ENCODE data around the gene ALG1. TPM values are rescaled to one million over a fixed set of nuclear protein-coding genes. Genes with fewer than 3 reads are reported as not detected.
"Not testable (repeated sequence)": the region's sequence is repeated elsewhere in the genome, so short reads cannot be mapped to it uniquely, and the experiment has no call there.

ALG1 gene
- total RNA-seq, 6 experiments from 2014 or later: 43.5 to 51.3 (median 47.4) TPM

DNA sequence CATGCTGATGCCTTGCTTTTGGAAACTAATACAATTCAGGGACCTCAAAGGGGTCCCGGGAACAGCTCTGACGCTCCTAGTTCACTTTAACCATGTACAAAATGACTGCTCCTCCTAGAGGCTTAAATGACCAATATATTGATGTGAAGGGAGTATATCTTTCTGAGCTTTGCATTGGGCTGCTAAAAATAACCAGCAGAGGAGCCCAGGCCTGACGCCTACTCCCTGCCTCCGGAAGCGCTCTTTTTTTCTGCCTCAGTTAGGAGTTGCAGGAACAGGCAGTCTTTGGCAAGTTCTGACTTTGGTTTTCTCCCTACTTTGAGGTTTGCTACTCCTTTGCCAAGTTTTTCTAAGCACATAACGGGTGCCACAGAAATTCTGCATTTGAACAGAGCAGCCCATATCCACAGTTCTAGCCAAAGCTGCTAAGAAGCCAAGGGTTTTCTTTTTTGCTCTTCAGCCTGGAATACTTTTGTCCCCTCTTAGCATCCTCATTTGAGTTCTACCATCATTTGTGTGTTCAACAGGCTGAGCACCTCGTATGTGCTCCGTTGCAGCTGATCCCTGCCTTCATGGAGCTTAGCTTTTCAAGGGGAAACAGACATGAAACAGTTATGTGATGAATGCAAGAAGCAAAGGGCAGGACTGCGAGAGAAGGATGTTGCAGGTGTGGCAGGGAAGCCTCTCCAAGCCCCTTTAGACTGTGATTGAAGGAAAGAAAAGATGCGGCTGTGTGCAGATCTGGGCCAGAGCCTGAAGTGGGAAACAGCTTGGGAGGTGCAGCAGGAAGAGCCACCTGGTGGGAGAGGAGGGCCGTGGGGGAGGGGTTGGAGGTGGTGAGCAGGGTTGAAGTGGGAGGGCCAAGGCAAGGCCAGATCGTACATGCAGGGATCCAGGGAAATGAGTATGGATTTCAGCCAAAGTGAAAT is 35.2 kb upstream of the ALG1 start:
- H3K4me3 Mint-ChIP-seq: no peak overlapping the region
- DNase-seq: no peak
- peaks cover 4% of the 10 kb centered on the region for H3K27me3 Mint-ChIP-seq (ENCODE audit: insufficient read depth)
- H3K9me3 Mint-ChIP-seq: no peaks in the 10 kb centered on the region
- H3K27ac Mint-ChIP-seq: no peak overlapping the region
- no peaks in the 10 kb centered on the region for H3K36me3 Mint-ChIP-seq (ENCODE audit: low read depth)
- H3K4me1 Mint-ChIP-seq (ENCODE audit: low read depth): peaks cover 34% of the 10 kb centered on the region
- TF ChIP-seq CTCF (IDR thresholded peaks at IDR 0.05): no peak

DNA sequence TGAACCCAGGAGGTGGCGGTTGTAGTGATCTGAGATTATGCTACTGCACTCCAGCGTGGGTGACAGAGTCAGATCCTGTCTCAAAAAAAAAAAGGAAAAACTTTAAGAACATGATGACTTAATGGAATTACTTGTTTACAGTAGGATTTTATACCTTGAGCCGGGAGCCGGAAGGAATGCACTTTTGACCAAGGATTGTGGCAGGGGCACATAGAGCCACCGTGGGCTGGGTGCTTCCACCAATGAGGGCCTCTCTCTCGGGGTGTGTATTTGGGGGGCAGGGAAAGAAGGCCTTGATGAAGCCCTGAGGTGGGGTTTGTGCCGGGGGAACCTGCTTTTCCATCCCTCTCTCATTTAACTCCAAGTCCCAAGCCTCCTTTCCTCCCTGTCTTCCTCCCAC is 31.2 kb upstream of the ALG1 start:
- no peaks in the 10 kb centered on the region for H3K9me3 Mint-ChIP-seq
- peaks cover 31% of the 10 kb centered on the region for H3K4me1 Mint-ChIP-seq (ENCODE audit: low read depth)
- H3K27me3 Mint-ChIP-seq (ENCODE audit: insufficient read depth): peaks cover 9% of the 10 kb centered on the region
- no peak for DNase-seq
- H3K4me3 Mint-ChIP-seq: no peak overlapping the region
- no peaks in the 10 kb centered on the region for H3K36me3 Mint-ChIP-seq (ENCODE audit: low read depth)
- TF ChIP-seq CTCF (IDR thresholded peaks at IDR 0.05): no peak
- H3K27ac Mint-ChIP-seq: no peak overlapping the region

DNA sequence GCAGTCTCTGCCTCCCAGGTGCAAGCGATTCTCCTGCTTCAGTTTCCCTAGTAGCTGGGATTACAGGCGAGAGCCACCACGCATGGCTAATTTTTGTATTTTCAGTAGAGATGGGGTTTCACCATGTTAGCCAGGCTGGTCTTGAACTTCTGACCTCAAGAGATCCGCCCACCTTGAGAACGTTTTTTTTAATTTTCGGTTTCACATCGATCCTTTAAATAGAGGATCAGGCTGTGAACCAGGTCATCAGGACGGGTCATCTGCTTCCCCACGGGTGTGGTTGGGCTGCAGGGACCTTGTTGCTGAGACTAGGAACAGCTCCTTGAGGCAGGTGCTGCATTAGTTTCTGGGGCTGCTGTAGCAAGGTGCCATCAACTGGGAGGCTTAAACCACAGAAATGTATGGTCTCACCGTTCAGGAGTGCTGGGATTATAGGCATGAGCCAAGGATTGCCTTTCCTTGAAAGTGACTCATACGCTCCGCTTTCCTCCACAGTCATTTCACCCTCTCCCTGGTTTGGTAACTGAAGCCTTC is 30.0 kb upstream of the ALG1 start:
- DNase-seq: peak; percentile 70
- H3K27ac Mint-ChIP-seq: no peak overlapping the region
- H3K36me3 Mint-ChIP-seq (ENCODE audit: low read depth): no peaks in the 10 kb centered on the region
- no peaks in the 10 kb centered on the region for H3K9me3 Mint-ChIP-seq
- TF ChIP-seq CTCF (IDR thresholded peaks at IDR 0.05): no peak
- peaks cover 24% of the 10 kb centered on the region for H3K4me1 Mint-ChIP-seq (ENCODE audit: low read depth)
- H3K4me3 Mint-ChIP-seq: no peak overlapping the region
- peaks cover 9% of the 10 kb centered on the region for H3K27me3 Mint-ChIP-seq (ENCODE audit: insufficient read depth)

GRCh38 chr16:5042574-5043171 is 29.0 kb upstream of the ALG1 start:
- Mint-ChIP-seq H3K36me3 (ENCODE audit: low read depth) (no peaks in the 10 kb centered on the region), H3K27ac (no peak overlapping the region), H3K27me3 (ENCODE audit: insufficient read depth) (peaks cover 9% of the 10 kb centered on the region), H3K4me1 (ENCODE audit: low read depth) (peaks cover 24% of the 10 kb centered on the region), H3K9me3 (no peaks in the 10 kb centered on the region), H3K4me3 (no peak overlapping the region)
- no peak; the same call in 1 of the 2 replicates for TF ChIP-seq CTCF (IDR thresholded peaks at IDR 0.05)
- DNase-seq: peak; percentile 26

- no peak for DNase-seq
- Mint-ChIP-seq H3K4me1 (ENCODE audit: low read depth) (peaks cover 24% of the 10 kb centered on the region), H3K9me3 (no peaks in the 10 kb centered on the region), H3K36me3 (ENCODE audit: low read depth) (no peaks in the 10 kb centered on the region), H3K4me3 (no peak overlapping the region), H3K27me3 (ENCODE audit: insufficient read depth) (peaks cover 15% of the 10 kb centered on the region), H3K27ac (no peak overlapping the region)
- no peak for TF ChIP-seq CTCF (IDR thresholded peaks at IDR 0.05)
Observed at GRCh38 chr16:5044011-5044540, 27.6 kb upstream of the ALG1 start.

- Mint-ChIP-seq H3K27me3 (ENCODE audit: insufficient read depth) (peaks cover 15% of the 10 kb centered on the region), H3K4me1 (ENCODE audit: low read depth) (peaks cover 24% of the 10 kb centered on the region)
- H3K9me3 Mint-ChIP-seq; H3K27ac Mint-ChIP-seq; DNase-seq; H3K4me3 Mint-ChIP-seq; H3K36me3 Mint-ChIP-seq (ENCODE audit: low read depth): not testable (repeated sequence)
Observed at GRCh38 chr16:5044581-5044980, 27.1 kb upstream of the ALG1 start.

Measured in HFFc6 (cell line).